ENCODE results near the gene TTC19. TPM values are rescaled to one million over a fixed set of nuclear protein-coding genes. Genes with fewer than 3 reads are reported as not detected.

TTC19 gene
- total and polyA plus RNA-seq, 2 experiments from 2014 or later, result 30.3 to 93.5 TPM

DNA sequence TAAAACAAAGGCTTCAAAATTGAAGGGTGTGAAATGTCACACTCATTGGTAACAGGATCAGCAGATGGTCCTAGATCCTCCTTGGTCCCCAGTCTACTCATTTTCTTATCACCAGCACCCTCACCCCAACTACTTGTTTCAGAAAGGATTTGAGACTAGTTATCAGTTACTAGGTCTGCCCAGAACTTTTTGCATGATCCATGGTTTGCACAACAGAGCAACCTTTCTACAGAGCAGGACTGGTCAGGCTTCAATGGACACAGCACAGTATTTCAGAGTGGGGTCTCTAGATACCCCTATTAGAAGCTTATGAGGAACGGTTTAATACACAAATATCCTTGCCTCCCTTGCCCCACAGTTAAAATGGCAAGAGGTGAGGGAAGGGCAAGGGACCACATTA lies 25.6 kb downstream of the TTC19 start:
- H3K4me2 ChIP-seq, result no peak overlapping the region
- Mint-ChIP-seq H3K27ac (no peak overlapping the region), H3K4me1 (peaks cover 4% of the 10 kb centered on the region; the same call in 1 of the 3 replicates), H3K27me3 (ENCODE audit: insufficient read depth, low read depth, poor library complexity) (peaks cover 9% of the 10 kb centered on the region), H3K4me3 (no peak overlapping the region), H3K9me3 (no peaks in the 10 kb centered on the region), H3K36me3 (ENCODE audit: low read depth) (peaks cover 89% of the 10 kb centered on the region)
- no peaks in the 10 kb centered on the region for H3F3A ChIP-seq (replicated peaks; ENCODE audit: low read depth)
- peaks cover 55% of the 10 kb centered on the region for H3K36me3 ChIP-seq (ENCODE audit: insufficient read depth)
- no peaks in the 10 kb centered on the region for H3K27me3 ChIP-seq (ENCODE audit: insufficient read depth)
- H2AFZ ChIP-seq, result no peak overlapping the region
- no peak overlapping the region for H3K27ac ChIP-seq (ENCODE audit: low read depth)
- DNase-seq (ENCODE audit: low spot score) (no peak), ATAC-seq (no peak)
- TF ChIP-seq JUNB (IDR thresholded peaks at IDR 0.05; ENCODE audit: unreplicated experiment) (no peak), ZNF114 (CRISPR knock-in tag; IDR thresholded peaks at IDR 0.05) (no peak), ZNF331 (CRISPR knock-in tag; IDR thresholded peaks at IDR 0.05; ENCODE audit: low read depth) (no peak), CTCF (conservative IDR thresholded peaks at IDR 0.05; ENCODE audit: low read depth in 2 of 2) (no peak), STAT1 (IDR thresholded peaks at IDR 0.05; ENCODE audit: unreplicated experiment) (no peak), ZNF462 (CRISPR knock-in tag; IDR thresholded peaks at IDR 0.05) (no peak), CREB1 (CRISPR knock-in tag; IDR thresholded peaks at IDR 0.05; ENCODE audit: low read depth) (no peak), EZH2phosphoT487 (IDR thresholded peaks at IDR 0.05; ENCODE audit: unreplicated experiment) (no peak), NANOG (IDR thresholded peaks at IDR 0.05; ENCODE audit: borderline replicate concordance) (no peak), POLR2AphosphoS5 (IDR thresholded peaks at IDR 0.05; ENCODE audit: low read depth) (no peak), ETS1 (IDR thresholded peaks at IDR 0.05) (no peak), EZH2 (IDR thresholded peaks at IDR 0.05; ENCODE audit: low read depth, unreplicated experiment) (no peak)
- TF ChIP-seq, protein P1, sequence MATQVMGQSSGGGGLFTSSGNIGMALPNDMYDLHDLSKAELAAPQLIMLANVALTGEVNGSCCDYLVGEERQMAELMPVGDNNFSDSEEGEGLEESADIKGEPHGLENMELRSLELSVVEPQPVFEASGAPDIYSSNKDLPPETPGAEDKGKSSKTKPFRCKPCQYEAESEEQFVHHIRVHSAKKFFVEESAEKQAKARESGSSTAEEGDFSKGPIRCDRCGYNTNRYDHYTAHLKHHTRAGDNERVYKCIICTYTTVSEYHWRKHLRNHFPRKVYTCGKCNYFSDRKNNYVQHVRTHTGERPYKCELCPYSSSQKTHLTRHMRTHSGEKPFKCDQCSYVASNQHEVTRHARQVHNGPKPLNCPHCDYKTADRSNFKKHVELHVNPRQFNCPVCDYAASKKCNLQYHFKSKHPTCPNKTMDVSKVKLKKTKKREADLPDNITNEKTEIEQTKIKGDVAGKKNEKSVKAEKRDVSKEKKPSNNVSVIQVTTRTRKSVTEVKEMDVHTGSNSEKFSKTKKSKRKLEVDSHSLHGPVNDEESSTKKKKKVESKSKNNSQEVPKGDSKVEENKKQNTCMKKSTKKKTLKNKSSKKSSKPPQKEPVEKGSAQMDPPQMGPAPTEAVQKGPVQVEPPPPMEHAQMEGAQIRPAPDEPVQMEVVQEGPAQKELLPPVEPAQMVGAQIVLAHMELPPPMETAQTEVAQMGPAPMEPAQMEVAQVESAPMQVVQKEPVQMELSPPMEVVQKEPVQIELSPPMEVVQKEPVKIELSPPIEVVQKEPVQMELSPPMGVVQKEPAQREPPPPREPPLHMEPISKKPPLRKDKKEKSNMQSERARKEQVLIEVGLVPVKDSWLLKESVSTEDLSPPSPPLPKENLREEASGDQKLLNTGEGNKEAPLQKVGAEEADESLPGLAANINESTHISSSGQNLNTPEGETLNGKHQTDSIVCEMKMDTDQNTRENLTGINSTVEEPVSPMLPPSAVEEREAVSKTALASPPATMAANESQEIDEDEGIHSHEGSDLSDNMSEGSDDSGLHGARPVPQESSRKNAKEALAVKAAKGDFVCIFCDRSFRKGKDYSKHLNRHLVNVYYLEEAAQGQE (IDR thresholded peaks at IDR 0.05; ENCODE audit: unreplicated experiment), result no peak
- peaks cover 22% of the 10 kb centered on the region for H4K20me1 ChIP-seq (replicated peaks; ENCODE audit: insufficient read depth)
- H3K4me3 ChIP-seq, result no peak overlapping the region
- H3K9me2 ChIP-seq (ENCODE audit: insufficient read depth), result no peaks in the 10 kb centered on the region
- H3K79me2 ChIP-seq (replicated peaks; ENCODE audit: insufficient read depth), result peaks cover 28% of the 10 kb centered on the region
- no peaks in the 10 kb centered on the region for H3K4me1 ChIP-seq (ENCODE audit: insufficient read depth)
